Stimulated activated naive CD8-positive, alpha-beta T cell treated with anti-CD3 and anti-CD28 coated beads, Interleukin-15, Interleukin-2, amounts not matched to agents 100 ng/mL and 50 ng/mL, for 24 hours (primary cell): ENCODE measurements around the gene HSP90AB1.

Source experiments
- H3K27ac Mint-ChIP-seq: one replicate; pipeline ENCODE4 v1.8.0; 2021; ENCODE audit warnings: mild to moderate bottlenecking, mixed read lengths
- H3K27me3 Mint-ChIP-seq: one replicate; pipeline ENCODE4 v1.8.0; 2021; ENCODE audit warnings: mixed read lengths
- H3K36me3 Mint-ChIP-seq: one replicate; pipeline ENCODE4 v1.8.0; 2021; ENCODE audit warnings: low read depth, mixed read lengths
- H3K4me1 Mint-ChIP-seq: one replicate; pipeline ENCODE4 v1.8.0; 2021; ENCODE audit warnings: low read depth, mixed read lengths
- H3K4me3 Mint-ChIP-seq: one replicate; pipeline ENCODE4 v1.8.0; 2021; ENCODE audit warnings: mild to moderate bottlenecking, mixed read lengths
- H3K9me3 Mint-ChIP-seq: one replicate; pipeline ENCODE4 v1.8.0; 2021; ENCODE audit warnings: mixed read lengths

The HSP90AB1 gene

DNA sequence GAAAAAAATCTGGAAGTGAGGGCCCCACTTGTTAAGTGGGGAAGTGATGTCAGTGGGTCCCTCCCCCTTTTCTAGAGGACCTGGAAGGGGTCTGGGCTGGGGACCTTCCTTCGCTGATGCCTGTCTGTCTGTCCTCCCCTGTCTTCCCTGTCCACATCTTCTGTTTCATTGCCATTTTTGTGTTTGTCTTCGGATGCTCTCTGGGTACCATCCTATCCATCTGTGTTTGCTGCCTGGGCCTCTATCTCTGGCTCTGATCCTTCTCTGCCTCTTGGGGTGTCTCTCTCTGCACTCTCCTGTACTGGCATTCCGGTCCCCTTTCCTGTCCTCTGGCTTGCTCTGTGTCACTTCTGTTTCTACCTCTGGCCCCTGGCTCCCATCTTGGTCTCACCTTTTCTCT is 25.6 kb downstream of the HSP90AB1 start:
- no peak overlapping the region for H3K4me3 Mint-ChIP-seq

DNA sequence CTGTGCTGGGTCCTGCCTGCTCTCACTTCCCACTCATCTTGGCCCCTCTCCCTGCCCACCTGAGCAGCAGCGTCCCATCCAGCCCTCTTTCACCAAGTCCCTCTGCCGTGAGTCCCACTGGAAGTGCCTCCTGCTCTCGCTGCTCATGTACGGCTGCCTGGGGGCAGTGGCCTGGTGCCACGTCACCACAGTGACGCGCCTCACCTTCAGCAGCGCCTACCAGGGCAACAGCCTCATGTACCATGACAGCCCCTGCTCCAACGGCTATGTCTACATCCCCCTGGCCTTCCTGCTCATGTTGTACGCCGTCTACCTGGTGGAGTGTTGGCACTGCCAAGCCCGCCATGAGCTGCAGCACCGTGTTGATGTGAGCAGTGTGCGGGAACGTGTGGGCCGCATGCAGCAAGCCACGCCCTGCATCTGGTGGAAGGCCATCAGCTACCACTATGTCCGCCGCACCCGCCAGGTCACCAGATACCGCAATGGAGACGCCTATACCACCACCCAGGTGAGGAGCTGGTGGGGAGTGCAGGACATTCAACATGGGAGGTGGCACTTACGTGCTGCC is 26.2 kb downstream of the HSP90AB1 start:
- H3K27ac Mint-ChIP-seq: no peak overlapping the region
- no peaks in the 10 kb centered on the region for H3K36me3 Mint-ChIP-seq
- no peaks in the 10 kb centered on the region for H3K9me3 Mint-ChIP-seq
- no peak overlapping the region for H3K4me3 Mint-ChIP-seq
- peaks cover 19% of the 10 kb centered on the region for H3K4me1 Mint-ChIP-seq
- H3K27me3 Mint-ChIP-seq: peaks cover 68% of the 10 kb centered on the region

More for the DNA sequence above, 25.6 kb downstream of the HSP90AB1 start:
- H3K4me1 Mint-ChIP-seq: peaks cover 19% of the 10 kb centered on the region
- no peaks in the 10 kb centered on the region for H3K9me3 Mint-ChIP-seq
- H3K27me3 Mint-ChIP-seq: peaks cover 68% of the 10 kb centered on the region
- H3K36me3 Mint-ChIP-seq: no peaks in the 10 kb centered on the region
- H3K27ac Mint-ChIP-seq: no peak overlapping the region

DNA sequence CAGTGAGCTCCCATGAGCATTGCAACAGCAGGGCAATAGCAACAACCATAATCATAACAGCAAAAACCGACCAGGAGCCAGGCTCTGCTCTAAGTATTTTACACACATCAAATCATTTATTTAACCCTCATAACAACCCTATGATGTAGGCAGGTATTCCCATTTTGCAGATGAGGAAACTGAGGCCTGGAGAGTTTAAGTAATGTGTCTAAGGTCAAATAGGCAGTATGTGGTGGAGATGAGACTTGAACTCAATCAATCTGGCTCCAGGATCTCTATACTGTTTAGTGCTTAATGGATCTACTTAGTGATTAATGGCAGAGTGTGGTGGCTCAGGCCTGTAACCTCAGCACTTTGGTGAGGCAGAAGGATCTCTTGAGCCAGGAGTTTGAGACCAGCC is 26.7 kb downstream of the HSP90AB1 start:
- H3K4me3 Mint-ChIP-seq: no peak overlapping the region

DNA sequence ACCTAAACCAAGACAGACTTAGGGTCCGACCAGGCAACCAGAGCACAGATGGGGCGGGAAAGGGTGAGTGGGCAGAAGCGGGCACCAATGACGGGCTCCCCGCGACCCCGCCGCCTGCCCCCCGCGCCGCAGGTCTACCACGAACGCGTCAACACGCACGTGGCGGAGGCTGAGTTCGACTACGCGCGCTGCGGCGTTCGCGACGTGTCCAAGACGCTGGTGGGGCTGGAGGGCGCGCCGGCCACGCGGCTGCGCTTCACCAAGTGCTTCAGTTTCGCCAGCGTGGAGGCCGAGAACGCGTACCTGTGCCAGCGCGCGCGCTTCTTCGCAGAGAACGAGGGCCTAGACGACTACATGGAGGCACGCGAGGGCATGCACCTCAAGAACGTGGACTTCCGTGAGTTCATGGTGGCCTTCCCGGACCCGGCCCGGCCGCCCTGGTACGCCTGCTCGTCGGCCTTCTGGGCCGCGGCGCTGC is 28.4 kb downstream of the HSP90AB1 start:
- Mint-ChIP-seq H3K36me3 (no peaks in the 10 kb centered on the region), H3K9me3 (no peaks in the 10 kb centered on the region), H3K4me3 (no peak overlapping the region), H3K27ac (no peak overlapping the region), H3K4me1 (peaks cover 8% of the 10 kb centered on the region), H3K27me3 (peaks cover 59% of the 10 kb centered on the region)

More for the DNA sequence above, 26.7 kb downstream of the HSP90AB1 start:
- Mint-ChIP-seq H3K36me3 (no peaks in the 10 kb centered on the region), H3K27me3 (peaks cover 67% of the 10 kb centered on the region), H3K27ac (no peak overlapping the region), H3K4me1 (peaks cover 19% of the 10 kb centered on the region), H3K9me3 (no peaks in the 10 kb centered on the region)

DNA sequence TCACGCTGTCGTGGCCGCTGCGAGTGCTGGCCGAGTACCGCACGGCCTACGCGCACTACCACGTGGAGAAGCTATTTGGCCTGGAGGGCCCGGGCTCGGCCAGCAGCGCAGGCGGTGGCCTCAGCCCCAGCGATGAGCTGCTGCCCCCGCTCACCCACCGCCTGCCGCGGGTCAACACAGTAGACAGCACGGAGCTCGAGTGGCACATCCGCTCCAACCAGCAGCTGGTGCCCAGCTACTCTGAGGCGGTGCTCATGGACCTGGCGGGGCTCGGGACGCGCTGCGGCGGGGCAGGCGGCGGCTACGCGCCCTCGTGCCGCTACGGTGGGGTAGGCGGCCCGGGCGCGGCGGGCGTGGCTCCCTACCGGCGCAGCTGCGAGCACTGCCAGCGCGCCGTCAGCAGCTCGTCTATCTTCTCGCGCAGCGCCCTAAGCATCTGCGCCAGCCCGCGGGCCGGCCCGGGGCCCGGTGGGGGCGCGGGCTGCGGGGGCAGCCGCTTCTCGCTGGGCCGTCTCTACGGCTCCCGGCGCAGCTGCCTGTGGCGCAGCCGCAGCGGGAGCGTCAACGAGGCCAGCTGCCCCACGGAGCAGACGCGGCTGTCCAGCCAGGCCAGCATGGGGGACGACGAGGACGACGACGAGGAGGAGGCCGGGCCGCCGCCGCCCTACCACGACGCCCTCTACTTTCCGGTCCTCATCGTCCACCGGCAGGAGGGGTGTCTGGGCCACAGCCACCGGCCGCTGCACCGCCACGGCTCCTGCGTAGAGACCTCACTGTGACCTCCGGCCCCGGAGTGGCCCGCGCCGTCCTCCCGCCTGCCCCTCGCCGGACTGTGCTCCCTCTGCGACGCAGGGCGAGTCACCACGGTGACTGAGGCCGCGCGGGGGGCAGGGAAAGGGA is 29.1 kb downstream of the HSP90AB1 start:
- Mint-ChIP-seq H3K4me3 (no peak overlapping the region), H3K4me1 (peaks cover 8% of the 10 kb centered on the region), H3K27ac (no peak overlapping the region), H3K9me3 (no peaks in the 10 kb centered on the region), H3K27me3 (peaks cover 59% of the 10 kb centered on the region), H3K36me3 (no peaks in the 10 kb centered on the region)

DNA sequence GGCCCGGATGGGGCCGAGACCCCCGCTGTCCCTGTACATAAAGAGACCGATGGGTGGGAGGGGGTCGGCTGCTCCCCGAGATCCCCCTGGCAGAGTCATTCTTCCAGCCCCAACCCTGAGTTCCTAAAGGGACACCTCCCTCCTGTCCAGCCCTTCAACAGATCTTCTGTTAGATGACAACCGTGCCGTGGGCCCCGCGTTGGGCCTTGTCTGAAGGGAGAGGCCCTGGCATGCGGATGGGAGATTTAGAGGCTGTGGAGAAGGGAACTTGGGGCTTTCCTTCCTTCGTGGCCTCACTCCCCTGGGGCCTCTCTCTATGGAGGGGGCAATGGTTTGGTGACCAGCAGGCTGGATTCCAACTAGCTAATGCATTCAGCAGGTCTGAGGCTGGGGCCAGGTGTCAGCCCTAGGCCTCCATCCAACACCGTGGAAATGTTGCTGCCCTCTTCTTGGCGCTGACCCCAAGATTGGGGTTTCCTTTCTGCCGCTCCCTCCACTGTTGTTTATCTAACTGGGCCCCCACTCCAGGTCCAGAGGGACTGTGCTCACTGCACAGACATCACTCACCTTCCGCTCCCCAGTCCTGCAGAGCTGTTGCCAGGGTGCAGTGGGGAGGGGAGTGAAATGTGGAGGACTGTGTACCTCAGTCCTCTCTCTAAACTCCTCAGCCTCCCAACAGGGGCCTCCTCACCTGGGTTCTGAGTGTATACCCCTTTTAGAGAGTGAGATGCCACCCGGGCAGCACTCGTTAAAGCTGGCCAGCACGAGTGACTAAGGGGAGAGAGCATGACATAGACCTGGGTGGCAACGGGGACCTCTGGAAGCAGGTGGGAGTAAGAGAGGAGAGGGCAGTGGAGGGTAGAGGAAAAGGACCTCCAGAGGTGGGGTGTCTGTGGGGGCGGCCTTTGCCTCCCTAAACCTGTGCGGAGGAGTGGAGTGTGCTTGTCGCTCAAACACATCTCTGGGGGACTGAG is 30.1 kb downstream of the HSP90AB1 start:
- peak overlapping the region; percentile 23 for H3K27ac Mint-ChIP-seq

DNA sequence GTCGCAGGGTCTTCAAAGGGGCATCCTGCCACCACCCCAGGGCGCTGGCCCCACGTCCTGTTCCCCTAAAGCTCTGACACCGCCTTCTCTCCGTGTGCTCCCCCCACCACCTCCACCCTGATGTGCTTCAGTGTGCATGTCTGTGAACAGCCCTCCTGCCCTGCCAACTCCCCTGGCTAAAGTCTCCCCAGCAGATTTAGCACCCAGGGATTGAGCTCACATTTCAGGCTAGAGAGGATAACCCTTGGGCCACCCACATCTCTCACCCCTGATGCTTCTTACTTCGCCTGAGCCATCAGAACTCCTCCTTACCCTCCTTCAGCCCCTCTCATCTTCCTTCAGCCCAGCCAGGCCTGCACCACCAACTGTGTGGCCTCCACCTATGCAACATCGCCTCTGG is 30.9 kb downstream of the HSP90AB1 start:
- no peak overlapping the region for H3K27ac Mint-ChIP-seq
- H3K36me3 Mint-ChIP-seq: no peaks in the 10 kb centered on the region
- H3K4me3 Mint-ChIP-seq: no peak overlapping the region
- no peaks in the 10 kb centered on the region for H3K9me3 Mint-ChIP-seq
- H3K27me3 Mint-ChIP-seq: peaks cover 42% of the 10 kb centered on the region
- H3K4me1 Mint-ChIP-seq: peaks cover 4% of the 10 kb centered on the region

More for the DNA sequence above, 30.1 kb downstream of the HSP90AB1 start:
- peaks cover 4% of the 10 kb centered on the region for H3K4me1 Mint-ChIP-seq
- peaks cover 50% of the 10 kb centered on the region for H3K27me3 Mint-ChIP-seq
- H3K36me3 Mint-ChIP-seq: no peaks in the 10 kb centered on the region
- H3K4me3 Mint-ChIP-seq: no peak overlapping the region
- no peaks in the 10 kb centered on the region for H3K9me3 Mint-ChIP-seq

DNA sequence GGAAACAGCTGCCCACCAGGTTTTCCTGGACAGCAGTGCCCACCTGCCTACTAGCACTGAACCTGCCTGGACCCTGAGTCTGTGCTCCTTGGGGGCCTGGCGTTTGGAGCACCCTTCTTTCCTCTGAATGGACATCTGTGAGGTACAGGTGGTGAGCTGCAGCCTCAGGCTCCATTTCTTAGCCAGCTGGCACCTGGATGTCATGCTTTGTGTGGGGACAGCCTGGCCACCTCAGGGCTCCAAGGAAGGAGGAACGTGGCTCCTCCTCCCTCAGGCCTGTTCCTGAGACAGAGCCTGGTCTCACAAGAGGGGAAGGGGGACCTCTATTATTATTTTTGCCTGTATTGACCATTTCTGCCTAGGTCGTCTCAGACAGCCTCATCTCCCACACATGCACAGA is 31.4 kb downstream of the HSP90AB1 start:
- Mint-ChIP-seq H3K4me3 (no peak overlapping the region), H3K27ac (no peak overlapping the region), H3K27me3 (peaks cover 37% of the 10 kb centered on the region)

DNA sequence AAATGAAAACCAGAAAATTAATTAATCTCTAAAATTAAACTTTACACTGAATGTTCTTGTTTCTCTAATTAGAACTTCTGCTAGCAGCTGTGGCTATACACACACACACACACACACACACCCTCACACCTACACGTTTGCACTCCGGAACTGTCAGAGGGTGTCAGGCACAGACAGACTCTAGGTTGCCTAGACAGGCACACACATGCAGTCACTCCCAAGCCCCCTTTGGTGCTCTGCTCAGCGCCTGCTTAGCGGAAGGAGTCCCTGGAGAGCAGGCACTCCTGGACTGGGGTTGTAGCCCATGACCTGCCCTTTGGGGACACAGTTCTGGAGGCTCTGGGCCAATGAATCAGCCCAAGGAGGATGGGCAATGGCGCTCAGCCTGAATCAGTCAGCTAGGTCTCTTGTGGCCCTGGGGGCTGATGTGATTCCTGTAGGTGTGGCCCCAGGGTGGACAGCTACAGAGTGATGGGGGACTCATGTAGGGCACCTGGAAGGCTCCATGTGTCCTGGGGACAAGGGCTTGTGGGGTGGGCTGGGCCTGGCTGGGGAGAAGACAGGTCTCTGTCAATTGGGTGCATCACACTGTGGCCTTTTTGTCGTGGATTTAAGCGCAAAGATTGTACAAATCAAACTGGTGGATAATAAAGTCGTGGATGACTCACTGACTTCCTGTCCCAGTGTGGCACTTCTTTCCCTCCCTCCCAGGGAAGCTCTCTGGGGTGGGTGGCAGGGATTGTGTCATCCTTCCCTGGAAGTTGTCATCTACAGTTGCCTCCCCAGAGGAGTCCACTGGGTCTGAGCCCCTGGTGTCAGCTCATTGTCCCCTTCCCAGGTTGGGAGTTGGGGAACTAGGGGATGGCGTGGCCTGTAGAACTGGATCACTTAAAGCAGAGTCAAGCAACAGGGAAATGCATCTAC is 32.1 kb downstream of the HSP90AB1 start:
- peaks cover 4% of the 10 kb centered on the region for H3K4me1 Mint-ChIP-seq
- H3K9me3 Mint-ChIP-seq: no peaks in the 10 kb centered on the region
- H3K36me3 Mint-ChIP-seq: no peaks in the 10 kb centered on the region
- H3K27ac Mint-ChIP-seq: no peak overlapping the region
- no peak overlapping the region for H3K4me3 Mint-ChIP-seq
- H3K27me3 Mint-ChIP-seq: peaks cover 34% of the 10 kb centered on the region

More for the DNA sequence above, 31.4 kb downstream of the HSP90AB1 start:
- Mint-ChIP-seq H3K9me3 (no peaks in the 10 kb centered on the region), H3K36me3 (no peaks in the 10 kb centered on the region), H3K4me1 (peaks cover 4% of the 10 kb centered on the region)

DNA sequence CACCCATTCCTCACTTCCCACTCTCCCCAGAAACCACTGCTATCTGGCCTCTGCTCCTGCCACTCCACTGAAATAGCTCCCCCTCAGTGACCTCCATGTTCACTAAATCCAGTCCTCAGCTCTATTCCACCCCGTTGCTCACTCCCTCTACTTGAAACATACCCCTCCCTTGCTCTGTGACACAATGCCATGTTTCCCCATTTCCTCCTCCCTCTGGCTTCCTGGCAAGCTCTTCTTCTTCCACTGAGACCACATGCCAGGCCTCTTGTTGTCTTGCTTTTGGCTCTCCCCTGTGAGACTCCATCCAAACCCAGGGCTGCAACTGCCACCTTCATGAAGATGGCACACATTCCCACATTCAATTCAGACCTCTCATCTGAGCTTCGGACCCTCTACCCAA is 37.2 kb downstream of the HSP90AB1 start:
- no peaks in the 10 kb centered on the region for H3K36me3 Mint-ChIP-seq
- H3K27ac Mint-ChIP-seq: no peak overlapping the region
- H3K27me3 Mint-ChIP-seq: peaks cover 35% of the 10 kb centered on the region
- no peaks in the 10 kb centered on the region for H3K4me1 Mint-ChIP-seq
- H3K4me3 Mint-ChIP-seq: no peak overlapping the region
- no peaks in the 10 kb centered on the region for H3K9me3 Mint-ChIP-seq

DNA sequence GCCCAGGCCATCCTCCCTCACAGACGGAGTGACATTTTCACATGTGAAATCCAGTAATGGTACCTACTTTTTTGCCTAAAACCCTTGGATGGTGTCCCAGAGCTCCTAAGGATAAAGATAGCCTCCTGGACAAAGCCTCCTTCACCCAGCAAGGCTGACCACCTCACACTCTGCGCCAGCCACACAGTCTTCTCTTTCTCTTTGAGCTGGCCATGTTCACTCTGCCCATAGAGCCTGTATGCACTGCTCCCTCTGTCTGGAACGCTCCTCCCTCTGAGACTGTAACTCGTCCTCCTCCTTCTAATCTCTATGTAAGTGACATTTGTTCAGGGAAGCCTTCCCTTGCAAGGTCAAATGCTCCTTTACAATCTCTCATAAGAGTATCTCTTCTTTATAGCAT is 38.0 kb downstream of the HSP90AB1 start:
- H3K4me1 Mint-ChIP-seq: no peaks in the 10 kb centered on the region
- no peaks in the 10 kb centered on the region for H3K36me3 Mint-ChIP-seq
- no peak overlapping the region for H3K4me3 Mint-ChIP-seq
- H3K27ac Mint-ChIP-seq: no peak overlapping the region
- no peaks in the 10 kb centered on the region for H3K9me3 Mint-ChIP-seq
- peaks cover 35% of the 10 kb centered on the region for H3K27me3 Mint-ChIP-seq

DNA sequence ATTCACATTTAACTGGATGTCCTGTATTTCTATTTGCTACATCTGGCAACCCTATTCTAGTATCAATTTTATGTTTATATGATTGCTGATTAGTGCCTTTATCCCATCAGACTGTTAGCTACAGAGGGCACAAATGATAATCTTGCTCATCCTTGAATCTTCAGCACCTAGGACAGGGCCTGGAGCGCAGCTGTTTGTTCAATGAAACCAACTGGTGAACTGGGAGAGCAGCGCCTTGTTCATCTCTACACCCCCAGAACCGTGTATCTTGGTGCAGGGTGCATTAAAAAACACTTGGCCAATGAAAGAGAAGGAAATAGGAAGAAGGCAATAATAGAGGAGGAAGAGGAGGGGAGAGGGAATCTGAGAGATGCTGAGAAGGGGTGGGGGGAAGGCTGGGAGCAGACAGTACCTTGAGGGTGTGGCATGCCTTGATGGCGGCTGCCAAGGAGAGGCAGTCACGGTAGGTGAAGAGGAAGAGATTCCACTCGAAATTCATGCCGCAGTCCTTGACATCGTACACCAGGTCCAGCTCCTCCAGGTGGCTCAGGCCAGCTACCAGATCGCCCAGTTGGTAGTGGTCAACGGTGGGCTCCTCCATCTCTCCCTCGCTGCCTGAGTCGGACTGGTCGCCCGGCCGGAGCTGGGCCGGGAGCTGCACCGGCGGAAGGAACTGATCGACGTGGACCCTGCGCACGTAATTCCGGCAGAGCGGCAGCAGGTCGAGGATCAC is 38.8 kb downstream of the HSP90AB1 start:
- no peaks in the 10 kb centered on the region for H3K9me3 Mint-ChIP-seq
- H3K27ac Mint-ChIP-seq: no peak overlapping the region
- H3K4me3 Mint-ChIP-seq: no peak overlapping the region
- peaks cover 41% of the 10 kb centered on the region for H3K27me3 Mint-ChIP-seq
- H3K4me1 Mint-ChIP-seq: no peaks in the 10 kb centered on the region
- no peaks in the 10 kb centered on the region for H3K36me3 Mint-ChIP-seq

DNA sequence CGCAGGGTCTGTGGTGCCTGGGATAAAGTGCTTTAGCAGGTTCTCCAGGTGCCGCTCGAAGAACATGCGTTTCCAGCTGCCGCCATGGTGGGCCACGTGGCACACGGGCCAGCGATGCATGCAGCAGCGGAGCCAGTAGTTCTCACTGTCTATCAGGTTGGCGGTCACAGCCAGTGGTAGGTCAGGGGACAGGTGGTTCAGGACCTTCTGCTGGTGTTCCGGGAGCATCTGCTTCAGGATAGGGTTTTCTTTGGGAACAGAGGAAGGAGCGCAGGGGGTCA is 39.3 kb downstream of the HSP90AB1 start:
- no peaks in the 10 kb centered on the region for H3K9me3 Mint-ChIP-seq
- H3K27me3 Mint-ChIP-seq: peaks cover 46% of the 10 kb centered on the region
- no peak overlapping the region for H3K27ac Mint-ChIP-seq
- no peaks in the 10 kb centered on the region for H3K36me3 Mint-ChIP-seq
- no peaks in the 10 kb centered on the region for H3K4me1 Mint-ChIP-seq
- no peak overlapping the region for H3K4me3 Mint-ChIP-seq
